Kidney (tissue), 14 donors: ENCODE data around the gene SNED1. TPM values are rescaled to one million over a fixed set of nuclear protein-coding genes. Genes with fewer than 3 reads are reported as not detected.
A peak's percentile ranks its signal among the peaks of the same experiment; 100 is the strongest.

Source experiments
- DNase-seq, 5 donors: peaks; one replicate each; pipeline ENCODE4 v3.0.0-alpha.2; 2013 to 2020
- FAIRE-seq: peaks from 2 replicates; lab custom pipeline; 2012; peaks lifted over from hg19 to GRCh38; lab: Jason Lieb, UNC
- H3K27ac ChIP-seq, 2 donors: one replicate each; pipeline ENCODE4 v1.7.0; 2013; ENCODE audit warnings: low read depth in 2 of 2, low read length in 2 of 2, inconsistent platforms in 1 of 2
- H3K27me3 ChIP-seq: one replicate; pipeline ENCODE4 v1.7.1; 2013; ENCODE audit warnings: low read length, inconsistent platforms; ENCODE audit not compliant: control insufficient read depth, insufficient read depth
- H3K36me3 ChIP-seq, 3 donors: one replicate each; pipeline versions ENCODE4 v1.7.0 to v1.7.1; 2013; ENCODE audit warnings: low read length in 3 of 3, control low read depth in 1 of 3, inconsistent platforms in 1 of 3; ENCODE audit not compliant: insufficient read depth in 3 of 3, control insufficient read depth in 2 of 3
- H3K4me1 ChIP-seq, 3 donors: one replicate each; pipeline versions ENCODE4 v1.7.0 to v1.7.1; 2013; ENCODE audit warnings: low read length in 3 of 3, inconsistent platforms in 1 of 3, low read depth in 1 of 3; ENCODE audit not compliant: control insufficient read depth in 2 of 3, insufficient read depth in 2 of 3
- H3K4me3 ChIP-seq, 3 donors: one replicate each; pipeline versions ENCODE4 v1.7.0 to v1.8.1; 2013; ENCODE audit warnings: low read length in 3 of 3, control low read depth in 1 of 3, inconsistent platforms in 1 of 3
- H3K9ac ChIP-seq, 3 donors: one replicate each; pipeline versions ENCODE4 v1.7.0 to v1.7.1; 2013; ENCODE audit warnings: low read length in 3 of 3, control low read depth in 1 of 3, inconsistent platforms in 1 of 3
- H3K9me3 ChIP-seq, 3 donors: one replicate each; pipeline versions ENCODE4 v1.7.0 to v1.7.1; 2013; ENCODE audit warnings: low read length in 3 of 3, control low read depth in 1 of 3, inconsistent platforms in 1 of 3; ENCODE audit not compliant: control insufficient read depth in 2 of 3, insufficient read depth in 1 of 3
- CTCF ChIP-seq: IDR thresholded peaks from 3 replicates; pipeline ENCODE4 v1.5.1; 2012; ENCODE audit warnings: mild to moderate bottlenecking, moderate library complexity, borderline replicate concordance; ENCODE audit not compliant: insufficient read depth; ENCODE audit errors: extremely low read depth
- intact Hi-C: fragments of 100-400 bp; cut with DNase I; formaldehyde crosslinking; loops from one replicate; pipeline ENCODE4 v1.11.1; 2022
- polyA plus RNA-seq: library from polyadenylated mRNA; stranded (reverse); fragments of 350-450 nt; fragmentation: Illumina TruSeq; extraction: RNeasy Lipid Tissue Mini Kit (QIAGEN cat#74804); gene quantifications from one replicate; pipeline ENCODE4 v1.2.3, GENCODE V29; 2014; ENCODE audit warnings: low read depth, low replicate concordance; ENCODE audit not compliant: insufficient read depth
- total RNA-seq: library from RNA; stranded (reverse); fragmentation: NEBNext Ultra II Directional; extraction: Animal tissue kit (Norgen Biotek cat#: 25700); gene quantifications from one replicate; pipeline ENCODE4 v1.2.1, GENCODE V29; 2021
- donor health status: control.
- donor health status: control.
- donor health status: control.
- donor health status: control.
- donor health status: control.
- donor health status: DM: yes; HTN: yes; CAD: no.
- donor health status: Normal renal cell carcinoma (clear cell type).

The SNED1 gene
- total and polyA plus RNA-seq, 2 donors from 2014 or later: 3.0 to 42.1 TPM

GRCh38 chr2:240958366-240959213 lies 39.8 kb upstream of the SNED1 start:
- intact Hi-C loops: no loop called here
- no peak overlapping the region for H3K4me3 ChIP-seq
- DNase-seq: peak in 2 of 5 donors; percentile 47 to 71
- H3K27me3 ChIP-seq: peaks cover 4% of the 10 kb centered on the region
- no peak overlapping the region for H3K9ac ChIP-seq
- peaks cover 7 to 25% (median 8%) of the 10 kb centered on the region in 3 donors for H3K4me1 ChIP-seq
- TF ChIP-seq CTCF: no peak
- H3K27ac ChIP-seq: no peak overlapping the region
- no peaks in the 10 kb centered on the region for H3K36me3 ChIP-seq
- no peak for FAIRE-seq
- H3K9me3 ChIP-seq: peaks cover 0 to 2% (median 0%) of the 10 kb centered on the region in 3 donors

GRCh38 chr2:240959214-240959940 lies 39.0 kb upstream of the SNED1 start:
- no peak overlapping the region for H3K4me3 ChIP-seq
- H3K27me3 ChIP-seq: peaks cover 4% of the 10 kb centered on the region
- peak in 1 of 5 donors; percentile 71 for DNase-seq
- H3K9me3 ChIP-seq: peaks cover 0 to 2% (median 0%) of the 10 kb centered on the region in 3 donors
- H3K4me1 ChIP-seq: peaks cover 7 to 25% (median 8%) of the 10 kb centered on the region in 3 donors
- intact Hi-C loops: no loop called here
- no peaks in the 10 kb centered on the region for H3K36me3 ChIP-seq
- H3K27ac ChIP-seq: no peak overlapping the region
- H3K9ac ChIP-seq: no peak overlapping the region
- TF ChIP-seq CTCF: no peak
- no peak for FAIRE-seq

GRCh38 chr2:240959941-240960308 lies 38.5 kb upstream of the SNED1 start:
- Histone ChIP-seq H3K4me3 (no peak overlapping the region), H3K27ac (peak overlapping the region in 1 of 2 donors; percentile 37), H3K4me1 (peaks cover 7 to 25% (median 8%) of the 10 kb centered on the region in 3 donors), H3K36me3 (no peaks in the 10 kb centered on the region), H3K9me3 (peaks cover 0 to 2% (median 0%) of the 10 kb centered on the region in 3 donors), H3K27me3 (peaks cover 4% of the 10 kb centered on the region), H3K9ac (no peak overlapping the region)
- no peak for TF ChIP-seq CTCF
- DNase-seq: peak in 2 of 5 donors; percentile 45 to 81
- intact Hi-C loops: no loop called here
- FAIRE-seq: no peak
